Ovary (tissue), 3 donors: ENCODE measurements around the gene LGR6.

Experiments used
- CTCF ChIP-seq, 3 donors: fragments of 450-650 bp in 2 of 3; fragments of 200-600 bp in 1 of 3; IDR thresholded peaks; one replicate each; pipeline versions ENCODE4 v1.5.1 to v1.8.0; 2016 to 2022; ENCODE audit warnings: antibody characterized with exemption in 3 of 3, mild to moderate bottlenecking in 1 of 3
- EP300 ChIP-seq: sonication (generic); formaldehyde crosslinking; IDR thresholded peaks from one replicate; pipeline ENCODE4 v1.6.1; 2017; ENCODE audit warnings: antibody characterized with exemption
- POLR2A ChIP-seq: fragments of 450-650 bp; IDR thresholded peaks from one replicate; pipeline ENCODE4 v1.6.1; 2017; ENCODE audit warnings: antibody characterized with exemption, mild to moderate bottlenecking, moderate library complexity
- donor health status: DM: no; HTN: no; CAD: no.

- TF ChIP-seq CTCF (IDR thresholded peaks at IDR 0.05) (no peak), POLR2A (no peak), EP300 (no peak)
Measured at GRCh38 chr1:202275061-202275770, 81.6 kb downstream of the LGR6 start.
